OCI-LY7 (cell line): Measurements from ENCODE around the gene BARHL2.

Experiments
- CTCF ChIP-seq: fragments of 200-600 bp; sonication (generic); conservative IDR thresholded peaks from 2 replicates; pipeline ENCODE4 v1.5.1; 2014; ENCODE audit warnings: mild to moderate bottlenecking, antibody characterized with exemption, low read length, moderate library complexity, mixed read lengths
- EZH2phosphoT487 ChIP-seq: fragments of 200-600 bp; sonication (generic); IDR thresholded peaks from 2 replicates; pipeline ENCODE4 v1.6.1; 2018; ENCODE audit warnings: low read depth, borderline replicate concordance, mild to moderate bottlenecking, mixed run types, antibody characterized with exemption, low read length, moderate library complexity, mixed read lengths

GRCh38 chr1:90761156-90761555, 44.1 kb upstream of the BARHL2 start:
- TF ChIP-seq CTCF, result no peak
- TF ChIP-seq EZH2phosphoT487, result no peak
